GM19099 (cell line): ENCODE measurements around the gene WSCD2.

ENCODE experiments used
- POLR2A ChIP-seq: IDR thresholded peaks from 3 replicates; pipeline ENCODE4 v1.6.1; 2011; ENCODE audit warnings: low read depth; ENCODE audit not compliant: insufficient read length; ENCODE audit errors: extremely low read depth

Gene WSCD2

DNA sequence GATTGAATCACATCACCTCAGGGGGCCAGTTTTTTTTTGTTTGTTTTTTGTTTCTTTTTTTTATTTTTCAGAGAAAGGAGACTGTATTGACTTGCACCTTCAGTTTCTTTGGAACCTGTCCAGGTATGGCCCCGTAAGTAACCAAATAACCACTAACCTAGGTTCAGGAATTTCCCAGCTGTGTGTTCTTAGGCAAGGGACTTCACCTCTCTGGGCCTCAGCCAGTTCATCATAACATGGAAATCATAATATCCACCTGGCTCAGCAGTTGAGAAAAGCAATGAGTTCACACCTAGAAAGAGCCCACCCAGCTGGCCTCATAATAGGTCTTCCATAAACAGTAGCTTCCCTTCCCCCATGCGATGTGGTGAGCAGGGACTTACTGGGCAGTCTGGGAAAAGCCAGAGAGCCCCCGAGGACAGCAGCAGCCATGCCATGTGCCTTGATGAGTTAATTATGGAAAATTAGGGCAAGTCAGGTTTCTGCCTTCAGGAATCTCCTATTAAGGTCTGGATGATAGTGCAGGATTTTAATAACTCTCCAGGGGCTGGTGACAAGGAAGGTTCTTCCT, 27.4 kb upstream of the WSCD2 start:
- no peak for TF ChIP-seq POLR2A

DNA sequence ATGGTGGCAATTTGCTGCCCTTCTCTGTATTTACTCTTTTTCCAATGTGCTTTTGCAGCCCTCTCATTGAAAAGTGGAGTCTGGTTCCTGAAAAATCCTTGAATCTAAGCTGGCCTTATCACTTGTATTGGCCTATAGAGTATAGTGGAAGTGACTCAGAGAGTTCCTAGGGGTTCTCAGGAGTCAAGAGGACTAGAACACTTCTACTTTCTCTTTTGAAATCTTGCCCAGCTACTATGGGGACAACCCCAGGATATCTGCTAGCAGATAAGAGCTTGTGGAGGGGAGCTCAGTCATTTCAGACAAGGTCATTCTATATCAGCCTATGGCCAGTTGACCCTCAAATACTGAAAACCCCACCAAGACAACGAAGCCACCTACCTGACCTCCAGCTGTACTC, 26.7 kb upstream of the WSCD2 start:
- TF ChIP-seq POLR2A = no peak

DNA sequence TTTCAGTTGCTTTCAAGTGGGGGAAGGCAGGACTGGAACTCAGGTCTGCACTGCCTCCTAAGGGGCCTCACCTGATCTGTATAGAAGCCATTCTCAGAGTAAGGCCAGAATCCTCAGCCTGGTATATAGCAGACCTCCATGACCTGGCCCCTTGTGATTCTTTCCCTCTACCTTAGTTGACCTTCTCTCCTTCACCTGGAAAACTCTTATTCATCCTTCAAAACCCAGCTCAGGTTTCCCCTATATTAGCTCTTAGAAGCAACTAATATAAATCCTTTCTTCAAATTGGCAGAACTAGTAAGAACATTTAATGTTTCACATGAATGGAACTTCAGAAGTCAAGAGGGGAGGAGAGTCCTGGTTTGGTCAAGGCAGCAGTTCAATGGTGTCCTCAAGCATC, 26.0 kb upstream of the WSCD2 start:
- TF ChIP-seq POLR2A = no peak

GRCh38 chr12:108103517-108103916, 25.6 kb upstream of the WSCD2 start:
- no peak for TF ChIP-seq POLR2A

- TF ChIP-seq POLR2A = no peak
Observed at GRCh38 chr12:108104657-108105056, 24.4 kb upstream of the WSCD2 start.

DNA sequence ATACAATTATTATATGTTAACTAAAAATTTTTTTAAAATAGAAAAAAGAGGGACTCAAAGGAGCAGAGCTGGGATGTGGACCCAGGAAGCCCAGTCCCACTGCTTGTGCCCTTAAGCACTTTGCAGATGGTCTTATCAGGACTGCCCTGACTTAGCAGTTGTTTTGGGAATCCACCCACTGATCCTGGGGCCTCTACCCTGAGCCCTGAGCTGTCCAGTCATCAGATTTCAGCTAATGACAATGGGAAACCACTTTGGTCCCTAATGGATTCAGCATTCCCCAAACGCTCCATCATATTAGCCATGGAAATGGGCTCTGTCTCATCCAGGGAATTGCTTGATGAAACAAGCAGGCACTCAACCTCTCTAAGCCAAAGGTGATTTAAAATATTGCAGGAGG, 22.5 kb upstream of the WSCD2 start:
- no peak for TF ChIP-seq POLR2A

GRCh38 chr12:108107293-108107692, 21.8 kb upstream of the WSCD2 start:
- no peak for TF ChIP-seq POLR2A

DNA sequence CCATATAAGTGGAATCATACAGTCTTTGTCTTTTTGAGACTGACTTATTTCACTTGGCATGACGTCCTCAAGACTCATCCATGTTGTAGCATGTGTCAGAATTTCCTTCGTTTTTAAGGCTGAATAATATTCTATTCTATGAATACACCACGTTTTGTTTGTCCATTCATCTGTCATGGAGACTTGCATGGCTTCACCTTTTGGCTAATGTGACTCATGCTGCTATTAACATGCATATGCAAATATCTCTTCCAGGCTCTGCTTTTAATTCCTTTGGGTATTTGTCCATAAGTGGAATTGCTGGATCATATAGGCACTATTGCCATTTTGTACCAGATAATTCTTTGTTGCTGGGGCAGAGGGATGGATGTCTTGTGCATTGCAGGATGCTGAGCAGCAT, 19.6 kb upstream of the WSCD2 start:
- TF ChIP-seq POLR2A = no peak

DNA sequence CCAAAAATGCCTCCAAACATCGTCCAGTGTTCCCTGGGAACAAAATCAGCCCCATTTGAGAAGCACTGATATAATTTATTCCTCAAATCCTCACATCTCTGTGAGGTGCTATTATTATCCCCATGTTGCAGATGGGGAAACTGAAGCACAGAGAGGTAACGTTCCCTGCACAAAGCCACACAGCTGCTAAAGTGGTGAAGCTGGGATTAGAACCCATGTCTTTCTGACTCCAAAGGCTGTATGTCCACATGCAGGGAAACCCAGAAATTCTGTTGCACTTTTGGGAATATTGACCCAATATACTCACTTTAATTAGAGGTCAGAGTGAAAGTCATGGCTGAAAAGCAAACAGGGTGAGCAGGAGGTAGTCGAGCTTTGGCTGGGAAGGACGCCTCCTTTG, 19.1 kb upstream of the WSCD2 start:
- no peak for TF ChIP-seq POLR2A

GRCh38 chr12:108110844-108111243, 18.2 kb upstream of the WSCD2 start:
- TF ChIP-seq POLR2A = no peak

DNA sequence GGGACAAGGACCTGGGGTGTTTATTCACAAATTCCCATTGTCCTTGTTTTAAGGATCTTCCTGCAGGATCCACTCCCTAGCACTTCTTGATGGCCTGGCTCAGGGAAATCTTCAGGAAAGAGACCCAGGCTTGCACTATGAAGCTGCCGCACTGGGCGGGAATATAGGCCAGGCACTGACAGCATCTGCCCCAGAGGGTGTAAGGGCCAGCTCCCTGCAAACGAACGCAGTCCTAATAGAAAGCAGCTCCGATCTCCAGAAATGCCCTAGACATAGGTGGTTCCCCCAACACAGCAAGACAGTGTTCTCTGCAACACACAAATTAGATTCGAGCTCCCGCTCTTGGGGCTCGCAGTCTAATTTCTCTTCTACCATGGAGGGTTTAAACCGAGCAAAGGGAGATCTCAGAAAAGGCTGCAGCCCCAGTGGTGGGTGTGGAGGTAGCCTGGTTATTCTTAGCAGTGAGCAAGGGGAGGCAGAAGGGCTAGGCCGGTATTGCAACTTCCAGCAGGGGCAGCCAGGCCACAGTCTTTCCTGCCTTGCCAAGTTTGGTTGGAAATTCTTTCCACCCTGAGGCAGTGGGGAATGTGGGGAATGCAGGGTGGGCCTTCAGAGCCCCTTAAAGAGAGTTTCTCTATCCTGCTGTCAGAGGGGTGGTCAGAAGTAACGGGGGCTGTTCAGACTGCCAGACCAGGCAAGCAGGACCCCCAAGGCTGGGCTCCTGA, 16.1 kb upstream of the WSCD2 start:
- no peak for TF ChIP-seq POLR2A

- TF ChIP-seq POLR2A = no peak
Observed at GRCh38 chr12:108115123-108116121, 13.7 kb upstream of the WSCD2 start.

- no peak for TF ChIP-seq POLR2A
Observed at GRCh38 chr12:108116254-108116653, 12.8 kb upstream of the WSCD2 start.

DNA sequence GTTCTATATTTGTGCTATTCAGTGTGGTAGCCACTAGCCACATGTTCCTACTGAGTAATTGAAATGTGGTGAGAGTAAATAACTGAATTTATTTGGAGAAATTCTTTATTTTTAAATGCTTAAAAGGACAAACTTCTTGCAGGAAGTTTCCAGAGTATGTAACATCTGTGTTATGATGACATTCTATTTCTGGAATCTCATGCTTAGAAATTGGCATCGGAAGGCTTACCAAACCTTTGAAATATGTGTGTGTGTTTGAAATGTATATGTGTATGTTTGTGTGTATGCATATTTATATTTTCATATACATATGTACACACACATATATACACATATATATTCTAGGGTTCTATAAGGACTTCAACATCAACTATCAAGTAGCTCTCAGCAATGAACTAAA, 12.4 kb upstream of the WSCD2 start:
- TF ChIP-seq POLR2A = no peak

GRCh38 chr12:108117163-108117849, 11.8 kb upstream of the WSCD2 start:
- no peak for TF ChIP-seq POLR2A
